CD4-positive, CD25-positive, alpha-beta regulatory T cell (primary cell): ENCODE measurements around the gene HPSE2. TPM values are rescaled to one million over a fixed set of nuclear protein-coding genes. Genes with fewer than 3 reads are reported as not detected.

Experiments
- ATAC-seq, 2 donors: fragments of 150-1000 bp; cut with Tn5 transposase; one replicate each; pipeline ENCODE4 v1.10.0; 2021; ENCODE audit warnings: low read depth in 2 of 2, moderate number of reproducible peaks in 2 of 2, moderate library complexity in 1 of 2
- DNase-seq, 3 donors: peaks; one replicate each; pipeline versions ENCODE4 v3.0.0 to v3.0.0-alpha.2; 2012 to 2022; ENCODE audit warnings: mixed read lengths in 1 of 3
- H3K27ac ChIP-seq: one replicate; pipeline ENCODE4 v1.7.0; 2013; ENCODE audit warnings: mild to moderate bottlenecking, low read length; ENCODE audit not compliant: insufficient read depth, poor library complexity, severe bottlenecking
- H3K27me3 ChIP-seq: one replicate; pipeline ENCODE4 v1.7.0; 2013; ENCODE audit warnings: low read length; ENCODE audit not compliant: control insufficient read depth, insufficient read depth
- H3K36me3 ChIP-seq: one replicate; pipeline ENCODE4 v1.7.0; 2013; ENCODE audit warnings: mild to moderate bottlenecking, low read length, moderate library complexity; ENCODE audit not compliant: control insufficient read depth, insufficient read depth
- H3K4me1 ChIP-seq: 2 replicates; pipeline ENCODE4 v1.7.0; 2013; ENCODE audit warnings: mild to moderate bottlenecking, low read length; ENCODE audit not compliant: insufficient read depth, control insufficient read depth, poor library complexity, severe bottlenecking
- H3K4me3 ChIP-seq: one replicate; pipeline ENCODE4 v1.7.0; 2013; ENCODE audit warnings: low read depth, mild to moderate bottlenecking, low read length, moderate library complexity
- H3K9me3 ChIP-seq, 2 experiments: 1 replicate in 1 of 2; 2 replicates in 1 of 2; pipeline ENCODE4 v1.7.0; 2013; ENCODE audit warnings: low read length in 2 of 2, mild to moderate bottlenecking in 1 of 2, moderate library complexity in 1 of 2; ENCODE audit not compliant: control insufficient read depth in 2 of 2
- H3K27ac Mint-ChIP-seq, 3 donors: one replicate each; pipeline ENCODE4 v1.8.0; 2020 to 2022; ENCODE audit warnings: mild to moderate bottlenecking in 3 of 3, mixed read lengths in 3 of 3, moderate library complexity in 2 of 3
- H3K27me3 Mint-ChIP-seq: one replicate; pipeline ENCODE4 v1.8.0; 2022; ENCODE audit warnings: mild to moderate bottlenecking, mixed read lengths
- H3K36me3 Mint-ChIP-seq: one replicate; pipeline ENCODE4 v1.8.0; 2020; ENCODE audit warnings: mixed read lengths
- H3K4me1 Mint-ChIP-seq, 4 donors: one replicate each; pipeline ENCODE4 v1.8.0; 2020 to 2022; ENCODE audit warnings: mixed read lengths in 4 of 4, mild to moderate bottlenecking in 1 of 4
- H3K4me3 Mint-ChIP-seq, 4 donors: one replicate each; pipeline ENCODE4 v1.8.0; 2020 to 2022; ENCODE audit warnings: mild to moderate bottlenecking in 4 of 4, mixed read lengths in 4 of 4, moderate library complexity in 3 of 4
- H3K9me3 Mint-ChIP-seq, 7 donors: one replicate each; pipeline ENCODE4 v1.8.0; 2020 to 2022; ENCODE audit warnings: mixed read lengths in 7 of 7, mild to moderate bottlenecking in 3 of 7, moderate library complexity in 2 of 7
- polyA plus RNA-seq, 4 donors: library from polyadenylated mRNA; unstranded; fragments of 300-500 nt; fragmentation: Illumina TruSeq; gene quantifications; one replicate each; pipeline ENCODE4 v1.2.3, GENCODE V29; 2021
- total RNA-seq: library from RNA; stranded (reverse); gene quantifications from one replicate; pipeline ENCODE4 v1.2.3, GENCODE V29; 2022

HPSE2 gene
- total and polyA plus RNA-seq, 5 donors from 2014 or later: 0.07 to 0.31 TPM; not detected in 3

- ATAC-seq (no peak), DNase-seq (no peak)
- Mint-ChIP-seq H3K36me3 (no peaks in the 10 kb centered on the region), H3K4me1 (no peaks in the 10 kb centered on the region), H3K27me3 (no peaks in the 10 kb centered on the region), H3K9me3 (peaks cover 0 to 5% (median 2%) of the 10 kb centered on the region in 7 donors), H3K27ac (no peak overlapping the region), H3K4me3 (no peak overlapping the region)
- H3K4me3 ChIP-seq: no peak overlapping the region
- no peaks in the 10 kb centered on the region for H3K36me3 ChIP-seq
- H3K27ac ChIP-seq: no peak overlapping the region
- no peaks in the 10 kb centered on the region for H3K9me3 ChIP-seq
- no peaks in the 10 kb centered on the region for H3K4me1 ChIP-seq
- H3K27me3 ChIP-seq: no peaks in the 10 kb centered on the region
Observed at GRCh38 chr10:98825741-98826140, 409.9 kb downstream of the HPSE2 start.

- Histone ChIP-seq H3K27ac (no peak overlapping the region), H3K36me3 (no peaks in the 10 kb centered on the region), H3K4me3 (no peak overlapping the region), H3K27me3 (no peaks in the 10 kb centered on the region), H3K9me3 (no peaks in the 10 kb centered on the region), H3K4me1 (no peaks in the 10 kb centered on the region)
- Mint-ChIP-seq H3K4me3 (no peak overlapping the region), H3K27ac (no peak overlapping the region), H3K36me3 (no peaks in the 10 kb centered on the region), H3K27me3 (no peaks in the 10 kb centered on the region), H3K4me1 (no peaks in the 10 kb centered on the region), H3K9me3 (peaks cover 0 to 4% (median 0%) of the 10 kb centered on the region in 7 donors)
- DNase-seq (no peak), ATAC-seq (no peak)
Observed at GRCh38 chr10:98817396-98817795, 418.3 kb downstream of the HPSE2 start.

- DNase-seq (no peak), ATAC-seq (no peak)
- H3K36me3 ChIP-seq: no peaks in the 10 kb centered on the region
- no peaks in the 10 kb centered on the region for H3K27me3 ChIP-seq
- no peak overlapping the region for H3K27ac Mint-ChIP-seq
- no peak overlapping the region for H3K27ac ChIP-seq
- H3K4me1 Mint-ChIP-seq: no peaks in the 10 kb centered on the region
- H3K4me3 Mint-ChIP-seq: no peak overlapping the region
- H3K4me1 ChIP-seq: no peaks in the 10 kb centered on the region
- no peak overlapping the region for H3K4me3 ChIP-seq
- H3K27me3 Mint-ChIP-seq: no peaks in the 10 kb centered on the region
- no peaks in the 10 kb centered on the region for H3K36me3 Mint-ChIP-seq
- no peaks in the 10 kb centered on the region for H3K9me3 ChIP-seq
- peaks cover 0 to 4% (median 0%) of the 10 kb centered on the region in 7 donors for H3K9me3 Mint-ChIP-seq
Observed at GRCh38 chr10:98815039-98815885, 420.4 kb downstream of the HPSE2 start.

GRCh38 chr10:98814470-98814869 is 421.2 kb downstream of the HPSE2 start:
- no peaks in the 10 kb centered on the region for H3K27me3 ChIP-seq
- Mint-ChIP-seq H3K9me3 (peaks cover 0 to 4% (median 0%) of the 10 kb centered on the region in 7 donors), H3K4me3 (no peak overlapping the region), H3K36me3 (no peaks in the 10 kb centered on the region), H3K4me1 (no peaks in the 10 kb centered on the region), H3K27ac (no peak overlapping the region), H3K27me3 (no peaks in the 10 kb centered on the region)
- no peak for ATAC-seq
- DNase-seq: no peak
- no peaks in the 10 kb centered on the region for H3K9me3 ChIP-seq
- H3K36me3 ChIP-seq: no peaks in the 10 kb centered on the region
- no peak overlapping the region for H3K4me3 ChIP-seq
- H3K27ac ChIP-seq: no peak overlapping the region
- no peaks in the 10 kb centered on the region for H3K4me1 ChIP-seq

GRCh38 chr10:98808282-98808892 is 427.3 kb downstream of the HPSE2 start:
- no peaks in the 10 kb centered on the region for H3K4me1 Mint-ChIP-seq
- H3K27me3 ChIP-seq: no peaks in the 10 kb centered on the region
- no peak overlapping the region for H3K27ac ChIP-seq
- DNase-seq (no peak), ATAC-seq (no peak)
- H3K36me3 ChIP-seq: no peaks in the 10 kb centered on the region
- no peak overlapping the region for H3K27ac Mint-ChIP-seq
- H3K36me3 Mint-ChIP-seq: no peaks in the 10 kb centered on the region
- H3K27me3 Mint-ChIP-seq: no peaks in the 10 kb centered on the region
- peaks cover 0 to 4% (median 0%) of the 10 kb centered on the region in 7 donors for H3K9me3 Mint-ChIP-seq
- no peaks in the 10 kb centered on the region for H3K9me3 ChIP-seq
- H3K4me3 Mint-ChIP-seq: no peak overlapping the region
- H3K4me1 ChIP-seq: no peaks in the 10 kb centered on the region
- no peak overlapping the region for H3K4me3 ChIP-seq

GRCh38 chr10:98800263-98800662 is 435.4 kb downstream of the HPSE2 start:
- no peak overlapping the region for H3K4me3 ChIP-seq
- Mint-ChIP-seq H3K27me3 (no peaks in the 10 kb centered on the region), H3K36me3 (no peaks in the 10 kb centered on the region), H3K4me1 (no peaks in the 10 kb centered on the region), H3K9me3 (peaks cover 0 to 5% (median 0%) of the 10 kb centered on the region in 7 donors), H3K27ac (no peak overlapping the region), H3K4me3 (no peak overlapping the region)
- no peaks in the 10 kb centered on the region for H3K9me3 ChIP-seq
- no peaks in the 10 kb centered on the region for H3K27me3 ChIP-seq
- no peaks in the 10 kb centered on the region for H3K4me1 ChIP-seq
- H3K36me3 ChIP-seq: no peaks in the 10 kb centered on the region
- no peak overlapping the region for H3K27ac ChIP-seq
- no peak for ATAC-seq
- DNase-seq: no peak

- Histone ChIP-seq H3K4me3 (no peak overlapping the region), H3K27me3 (no peaks in the 10 kb centered on the region), H3K36me3 (no peaks in the 10 kb centered on the region), H3K4me1 (no peaks in the 10 kb centered on the region), H3K27ac (no peak overlapping the region), H3K9me3 (no peaks in the 10 kb centered on the region)
- H3K36me3 Mint-ChIP-seq: no peaks in the 10 kb centered on the region
- no peaks in the 10 kb centered on the region for H3K27me3 Mint-ChIP-seq
- no peak overlapping the region for H3K4me3 Mint-ChIP-seq
- no peaks in the 10 kb centered on the region for H3K4me1 Mint-ChIP-seq
- no peak for DNase-seq
- H3K9me3 Mint-ChIP-seq: peaks cover 0 to 5% (median 0%) of the 10 kb centered on the region in 7 donors
- H3K27ac Mint-ChIP-seq: no peak overlapping the region
- ATAC-seq: no peak
Observed at GRCh38 chr10:98795467-98795866, 440.2 kb downstream of the HPSE2 start.

- no peaks in the 10 kb centered on the region for H3K36me3 ChIP-seq
- no peak for DNase-seq
- Mint-ChIP-seq H3K36me3 (no peaks in the 10 kb centered on the region), H3K9me3 (peaks cover 0 to 5% (median 0%) of the 10 kb centered on the region in 7 donors), H3K27ac (no peak overlapping the region), H3K4me1 (no peaks in the 10 kb centered on the region), H3K4me3 (no peak overlapping the region), H3K27me3 (no peaks in the 10 kb centered on the region)
- no peak for ATAC-seq
- no peaks in the 10 kb centered on the region for H3K4me1 ChIP-seq
- H3K27ac ChIP-seq: no peak overlapping the region
- no peaks in the 10 kb centered on the region for H3K9me3 ChIP-seq
- no peaks in the 10 kb centered on the region for H3K27me3 ChIP-seq
- H3K4me3 ChIP-seq: no peak overlapping the region
Observed at GRCh38 chr10:98790817-98791216, 444.8 kb downstream of the HPSE2 start.
